Astrocyte (in vitro differentiated cells and primary cell): Measurements from ENCODE around the gene TBX4. TPM values are rescaled to one million over a fixed set of nuclear protein-coding genes. Genes with fewer than 3 reads are reported as not detected.

Experiments used
- DNase-seq: peaks from one replicate; pipeline ENCODE4 v3.0.0-alpha.2; 2010; ENCODE audit warnings: low read depth
- FAIRE-seq: peaks from 2 replicates; lab custom pipeline; 2011; peaks lifted over from hg19 to GRCh38; lab: Jason Lieb, UNC
- H2AFZ ChIP-seq: 2 replicates; pipeline ENCODE4 v1.6.0; 2012; ENCODE audit warnings: low read depth, low read length, inconsistent platforms
- H3K27ac ChIP-seq: 2 replicates; pipeline ENCODE4 v1.5.1; 2011; ENCODE audit warnings: low read depth, low read length, inconsistent platforms
- H3K27me3 ChIP-seq: 2 replicates; pipeline ENCODE4 v1.6.0; 2011; ENCODE audit warnings: low read length, inconsistent platforms; ENCODE audit not compliant: insufficient read depth
- H3K36me3 ChIP-seq: 2 replicates; pipeline ENCODE4 v1.5.1; 2011; ENCODE audit warnings: low read length, inconsistent platforms; ENCODE audit not compliant: insufficient read depth
- H3K4me1 ChIP-seq: 2 replicates; pipeline ENCODE4 v1.5.1; 2011; ENCODE audit warnings: low read length, inconsistent platforms; ENCODE audit not compliant: insufficient read depth
- H3K4me2 ChIP-seq: 2 replicates; pipeline ENCODE4 v1.6.0; 2012; ENCODE audit warnings: low read length, inconsistent platforms
- H3K4me3 ChIP-seq: 2 replicates; pipeline ENCODE4 v1.5.1; 2011; ENCODE audit warnings: low read depth, mild to moderate bottlenecking, low read length, inconsistent platforms; ENCODE audit not compliant: insufficient read depth
- H3K79me2 ChIP-seq: 2 replicates; pipeline ENCODE4 v1.6.0; 2012; ENCODE audit warnings: mild to moderate bottlenecking, low read length, inconsistent platforms; ENCODE audit not compliant: insufficient read depth
- H3K9ac ChIP-seq: 2 replicates; pipeline ENCODE4 v1.6.0; 2012; ENCODE audit warnings: mild to moderate bottlenecking, low read length, inconsistent platforms
- H3K9me3 ChIP-seq: 2 replicates; pipeline ENCODE4 v1.5.1; 2012; ENCODE audit warnings: low read depth, mild to moderate bottlenecking, low read length, inconsistent platforms; ENCODE audit not compliant: insufficient read depth
- H4K20me1 ChIP-seq: 2 replicates; pipeline ENCODE4 v1.6.0; 2012; ENCODE audit warnings: low read length, inconsistent platforms; ENCODE audit not compliant: insufficient read depth
- H3K27ac Mint-ChIP-seq: one replicate; pipeline ENCODE4 v1.8.0; 2021; ENCODE audit warnings: mild to moderate bottlenecking, mixed read lengths; ENCODE audit not compliant: unreplicated experiment
- H3K27me3 Mint-ChIP-seq: one replicate; pipeline ENCODE4 v1.8.0; 2021; ENCODE audit warnings: low read depth, mixed read lengths; ENCODE audit not compliant: unreplicated experiment
- H3K36me3 Mint-ChIP-seq: one replicate; pipeline ENCODE4 v1.8.0; 2021; ENCODE audit warnings: low read depth, mixed read lengths; ENCODE audit not compliant: unreplicated experiment
- H3K4me1 Mint-ChIP-seq: one replicate; pipeline ENCODE4 v1.8.0; 2021; ENCODE audit warnings: low read depth, mixed read lengths; ENCODE audit not compliant: unreplicated experiment
- H3K4me3 Mint-ChIP-seq: one replicate; pipeline ENCODE4 v1.8.0; 2021; ENCODE audit warnings: mild to moderate bottlenecking, moderate library complexity, mixed read lengths; ENCODE audit not compliant: unreplicated experiment
- H3K9me3 Mint-ChIP-seq: one replicate; pipeline ENCODE4 v1.8.0; 2021; ENCODE audit warnings: mild to moderate bottlenecking, mixed read lengths; ENCODE audit not compliant: unreplicated experiment
- EZH2 ChIP-seq: IDR thresholded peaks from 2 replicates; pipeline ENCODE4 v1.6.1; 2012; ENCODE audit warnings: mild to moderate bottlenecking, low read length, inconsistent platforms; ENCODE audit not compliant: insufficient read depth
- total RNA-seq: library from RNA; stranded (reverse); gene quantifications from 2 replicates; pipeline ENCODE4 v1.2.1, GENCODE V29; 2021
- TF ChIP-seq, protein P1 (sequence below): IDR thresholded peaks from 2 replicates; pipeline ENCODE4 v1.5.1; 2011; ENCODE audit warnings: low read depth, mild to moderate bottlenecking, inconsistent platforms, low read length, moderate library complexity; ENCODE audit not compliant: insufficient read depth

The TBX4 gene
- total RNA-seq, 1 donor from 2014 or later = 0.14 TPM

GRCh38 chr17:61404913-61405685 is 47.1 kb upstream of the TBX4 start:
- Histone ChIP-seq H3K4me2 (peak overlapping the region; percentile 81), H3K36me3 (no peaks in the 10 kb centered on the region), H3K79me2 (peaks cover 69% of the 10 kb centered on the region), H2AFZ (peak overlapping the region; percentile 56), H3K27ac (no peak overlapping the region), H3K27me3 (peaks cover 24% of the 10 kb centered on the region), H3K9me3 (no peaks in the 10 kb centered on the region), H4K20me1 (peaks cover 41% of the 10 kb centered on the region), H3K9ac (peak overlapping the region; percentile 68), H3K4me1 (peaks cover 36% of the 10 kb centered on the region), H3K4me3 (peak overlapping the region; percentile 46)
- H3K27ac Mint-ChIP-seq = no peak overlapping the region
- H3K9me3 Mint-ChIP-seq = peaks cover 7% of the 10 kb centered on the region
- H3K4me1 Mint-ChIP-seq = no peaks in the 10 kb centered on the region
- H3K4me3 Mint-ChIP-seq = no peak overlapping the region
- peaks cover 2% of the 10 kb centered on the region for H3K36me3 Mint-ChIP-seq
- no peak for DNase-seq
- FAIRE-seq = no peak
- no peak for TF ChIP-seq EZH2
- TF ChIP-seq, protein P1, sequence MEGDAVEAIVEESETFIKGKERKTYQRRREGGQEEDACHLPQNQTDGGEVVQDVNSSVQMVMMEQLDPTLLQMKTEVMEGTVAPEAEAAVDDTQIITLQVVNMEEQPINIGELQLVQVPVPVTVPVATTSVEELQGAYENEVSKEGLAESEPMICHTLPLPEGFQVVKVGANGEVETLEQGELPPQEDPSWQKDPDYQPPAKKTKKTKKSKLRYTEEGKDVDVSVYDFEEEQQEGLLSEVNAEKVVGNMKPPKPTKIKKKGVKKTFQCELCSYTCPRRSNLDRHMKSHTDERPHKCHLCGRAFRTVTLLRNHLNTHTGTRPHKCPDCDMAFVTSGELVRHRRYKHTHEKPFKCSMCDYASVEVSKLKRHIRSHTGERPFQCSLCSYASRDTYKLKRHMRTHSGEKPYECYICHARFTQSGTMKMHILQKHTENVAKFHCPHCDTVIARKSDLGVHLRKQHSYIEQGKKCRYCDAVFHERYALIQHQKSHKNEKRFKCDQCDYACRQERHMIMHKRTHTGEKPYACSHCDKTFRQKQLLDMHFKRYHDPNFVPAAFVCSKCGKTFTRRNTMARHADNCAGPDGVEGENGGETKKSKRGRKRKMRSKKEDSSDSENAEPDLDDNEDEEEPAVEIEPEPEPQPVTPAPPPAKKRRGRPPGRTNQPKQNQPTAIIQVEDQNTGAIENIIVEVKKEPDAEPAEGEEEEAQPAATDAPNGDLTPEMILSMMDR = no peak
- peaks cover 63% of the 10 kb centered on the region for H3K27me3 Mint-ChIP-seq

DNA sequence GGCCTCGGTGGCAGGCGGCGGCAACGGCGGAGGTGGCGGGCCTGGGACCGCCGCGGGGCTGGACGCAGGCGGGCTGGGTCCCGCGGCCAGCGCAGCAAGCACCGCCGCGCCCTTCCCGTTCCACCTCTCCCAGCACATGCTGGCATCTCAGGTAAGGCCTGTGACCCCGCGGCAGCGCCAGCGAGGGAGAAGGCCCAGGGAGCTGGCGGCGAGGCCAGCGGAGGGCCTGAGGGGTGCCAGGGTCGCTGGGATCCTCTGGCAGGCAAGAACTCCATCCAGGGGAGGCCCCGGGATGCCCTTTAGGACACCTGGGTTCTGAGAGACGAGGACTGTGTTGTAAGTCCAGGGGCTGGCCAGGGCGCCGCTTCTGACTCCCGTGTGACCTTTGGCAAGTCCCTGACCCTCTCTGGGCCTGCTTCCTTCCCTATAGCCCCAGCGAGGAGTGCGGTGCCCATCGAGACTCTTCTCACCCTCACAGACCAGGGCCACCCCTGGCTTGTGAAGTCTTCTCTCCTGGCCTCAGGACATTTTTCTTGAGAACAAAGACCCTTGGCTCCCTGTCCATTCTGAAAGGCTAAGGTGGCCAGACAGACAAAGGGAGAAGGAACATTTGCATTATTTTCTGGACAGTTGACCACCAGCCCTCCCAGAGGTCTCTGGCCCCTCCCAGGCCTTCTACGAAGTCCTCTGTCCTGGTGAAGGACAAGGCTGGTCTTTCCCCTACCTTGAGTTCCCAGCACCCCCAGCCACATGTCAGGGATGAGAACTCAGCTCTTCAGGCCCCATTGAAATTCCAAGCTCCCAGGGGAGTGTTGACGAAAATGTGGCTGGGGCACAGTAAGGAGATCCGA is 46.3 kb upstream of the TBX4 start:
- TF ChIP-seq EZH2 = no peak
- TF ChIP-seq, protein P1 = no peak
- H3K9ac ChIP-seq = no peak overlapping the region
- Mint-ChIP-seq H3K36me3 (peaks cover 2% of the 10 kb centered on the region), H3K4me1 (no peaks in the 10 kb centered on the region), H3K27ac (peak overlapping the region; percentile 53), H3K4me3 (no peak overlapping the region), H3K9me3 (peaks cover 7% of the 10 kb centered on the region), H3K27me3 (peaks cover 69% of the 10 kb centered on the region)
- H3K27ac ChIP-seq = no peak overlapping the region
- no peak overlapping the region for H2AFZ ChIP-seq
- H3K36me3 ChIP-seq = no peaks in the 10 kb centered on the region
- H3K4me3 ChIP-seq = no peak overlapping the region
- H3K79me2 ChIP-seq = peaks cover 65% of the 10 kb centered on the region
- DNase-seq (no peak), FAIRE-seq (no peak)
- peak overlapping the region; percentile 81 for H3K4me2 ChIP-seq
- H3K9me3 ChIP-seq = no peaks in the 10 kb centered on the region
- peaks cover 41% of the 10 kb centered on the region for H4K20me1 ChIP-seq
- H3K4me1 ChIP-seq = peaks cover 41% of the 10 kb centered on the region
- peaks cover 24% of the 10 kb centered on the region for H3K27me3 ChIP-seq
